Measurements from ENCODE around the gene KDM3B.
"Not testable (repeated sequence)": the region's sequence is repeated elsewhere in the genome, so short reads cannot be mapped to it uniquely, and the experiment has no call there.

KDM3B gene

DNA sequence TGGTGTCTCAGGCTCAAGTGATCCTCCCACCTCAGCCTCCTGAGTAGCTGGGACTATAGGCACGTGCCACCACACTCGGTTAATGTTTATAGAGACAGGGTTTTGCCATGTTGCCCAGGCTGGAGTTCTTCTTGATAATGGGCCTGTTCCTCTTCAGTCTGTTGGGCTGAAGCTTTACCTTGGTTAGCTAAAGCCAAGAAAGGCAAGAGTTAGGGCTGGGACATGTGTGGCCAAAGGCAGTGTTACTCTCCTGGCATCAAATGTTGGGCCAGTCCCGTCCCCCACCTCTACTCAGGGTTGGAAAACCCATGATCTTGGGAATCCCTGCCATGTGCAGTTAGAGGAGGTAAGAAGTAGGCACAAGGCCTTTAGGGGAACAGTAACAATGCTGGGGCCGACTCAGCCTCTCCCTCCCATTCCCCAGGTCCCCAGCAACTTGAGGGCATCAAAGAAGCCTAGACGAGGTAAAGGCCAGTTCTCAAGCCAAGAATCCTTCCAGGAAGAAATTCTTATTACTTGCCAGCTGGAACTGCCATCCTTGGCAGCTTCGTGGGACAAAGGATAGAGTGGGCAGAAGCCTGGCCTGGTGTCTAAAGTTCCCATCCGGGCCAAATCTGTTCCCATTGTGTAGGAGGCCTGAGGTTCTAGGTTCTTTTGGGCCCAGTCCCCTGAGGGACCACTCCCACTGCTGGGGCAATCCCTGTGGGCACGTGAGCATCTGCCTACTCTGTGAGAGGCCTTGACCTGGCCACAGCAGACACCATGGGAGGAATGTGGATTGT, 117.2 kb downstream of the KDM3B start:
- no peak for DNase-seq

DNA sequence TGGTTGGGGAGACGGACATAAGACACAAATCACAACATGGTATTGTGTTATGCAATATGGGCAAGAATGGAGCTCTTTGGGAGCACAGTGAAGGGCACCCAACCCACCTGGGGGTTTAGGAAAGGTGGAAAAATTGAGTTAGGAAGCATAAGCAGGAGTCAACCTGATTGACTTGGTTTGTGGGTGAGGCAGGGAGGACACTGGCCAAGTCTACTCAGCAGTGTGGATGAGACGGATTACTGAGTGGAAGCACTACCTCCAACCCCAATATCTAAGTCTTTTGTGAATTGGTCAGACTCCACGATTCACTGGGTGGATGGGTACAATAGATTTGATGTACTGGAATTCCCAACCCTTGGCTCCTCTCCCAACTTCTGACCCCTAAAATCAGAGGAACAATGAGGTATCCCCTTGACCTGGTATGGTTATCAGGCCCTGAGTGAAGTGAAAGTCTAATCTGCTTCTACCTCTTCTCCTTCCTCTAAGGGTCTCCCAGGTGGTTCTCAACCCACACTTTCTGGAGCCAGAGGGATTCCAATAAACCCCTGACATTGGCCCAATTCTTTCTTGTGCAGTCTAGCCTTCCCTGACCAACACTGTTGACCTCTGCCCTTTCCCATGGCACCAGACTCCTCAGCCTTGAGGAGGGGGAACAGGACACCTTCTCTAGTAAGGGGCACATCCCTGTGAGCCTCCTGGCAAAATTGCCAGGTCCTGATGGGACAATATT, 118.0 kb downstream of the KDM3B start:
- DNase-seq = no peak

DNA sequence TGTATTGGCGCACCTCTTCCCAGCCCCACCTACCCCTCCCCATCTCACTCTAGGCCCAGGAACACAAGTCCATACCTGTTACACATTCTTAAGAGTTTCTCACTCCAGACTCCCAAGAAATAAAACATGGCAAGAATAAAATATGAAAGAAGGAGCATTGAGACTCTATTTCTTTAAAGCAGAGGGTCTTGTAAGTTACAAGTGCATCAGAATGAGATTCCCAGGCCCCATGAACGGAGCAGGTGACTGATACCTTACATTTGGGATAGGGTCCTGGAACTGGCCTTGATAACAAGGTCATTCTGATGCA, 118.5 kb downstream of the KDM3B start:
- no peak for DNase-seq

DNA sequence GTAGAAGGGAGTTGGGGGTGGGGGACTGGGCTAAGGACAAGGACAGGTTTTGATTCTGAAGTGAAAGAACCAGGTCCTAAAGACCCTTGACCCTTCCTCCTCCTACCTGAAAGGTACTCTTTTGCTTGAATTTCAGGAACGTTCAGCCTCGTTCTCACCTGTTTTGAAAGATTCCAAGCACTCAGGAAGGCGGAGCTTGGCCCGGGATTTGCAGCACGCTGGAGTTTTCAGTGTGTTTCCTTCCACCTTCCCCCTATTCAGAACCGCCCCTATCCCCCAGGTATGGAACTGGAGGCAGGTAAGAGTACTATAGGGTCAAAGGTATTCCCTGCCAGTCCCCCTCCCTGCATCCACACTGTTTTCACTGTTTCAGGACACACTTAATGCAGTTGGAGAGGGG, 119.9 kb downstream of the KDM3B start:
- DNase-seq = no peak

DNA sequence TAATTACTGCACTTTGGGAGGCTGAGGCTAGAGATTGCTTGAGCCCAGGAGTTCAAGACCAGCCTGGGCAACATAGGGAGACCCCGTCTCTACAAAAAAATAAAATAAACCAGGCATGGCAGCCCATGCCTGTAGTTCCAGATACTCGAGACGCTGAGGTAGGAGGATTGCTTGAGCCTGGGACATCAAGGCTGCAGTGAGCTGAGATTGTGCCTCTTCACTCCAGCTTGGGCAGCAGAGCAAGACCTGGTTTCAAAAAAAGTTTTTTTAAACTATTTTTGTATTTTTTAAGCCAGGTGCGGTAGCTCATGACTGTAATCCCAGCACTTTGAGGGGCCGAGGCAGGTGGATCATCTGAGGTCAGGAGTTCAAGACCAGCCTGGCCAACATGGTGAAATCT, 120.7 kb downstream of the KDM3B start:
- not testable (repeated sequence) for DNase-seq

DNA sequence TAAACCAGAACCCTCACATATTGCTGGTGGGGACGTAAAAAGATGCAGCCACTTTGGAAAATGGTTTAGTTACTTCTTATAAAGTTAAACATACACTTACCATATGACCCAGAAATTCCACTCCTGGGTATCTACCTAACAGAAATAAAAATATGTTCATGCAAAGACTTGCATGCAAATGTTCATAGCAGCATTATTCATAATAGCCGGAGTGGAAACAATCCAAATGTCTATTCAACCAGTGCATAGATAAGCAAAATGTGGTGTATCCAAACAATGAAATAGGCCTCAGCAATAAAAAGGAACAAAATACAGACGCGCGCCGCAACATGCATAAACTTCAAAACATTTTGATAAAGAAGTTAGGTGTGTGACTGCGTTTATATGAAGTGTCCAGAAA, 124.4 kb downstream of the KDM3B start:
- DNase-seq = no peak

DNA sequence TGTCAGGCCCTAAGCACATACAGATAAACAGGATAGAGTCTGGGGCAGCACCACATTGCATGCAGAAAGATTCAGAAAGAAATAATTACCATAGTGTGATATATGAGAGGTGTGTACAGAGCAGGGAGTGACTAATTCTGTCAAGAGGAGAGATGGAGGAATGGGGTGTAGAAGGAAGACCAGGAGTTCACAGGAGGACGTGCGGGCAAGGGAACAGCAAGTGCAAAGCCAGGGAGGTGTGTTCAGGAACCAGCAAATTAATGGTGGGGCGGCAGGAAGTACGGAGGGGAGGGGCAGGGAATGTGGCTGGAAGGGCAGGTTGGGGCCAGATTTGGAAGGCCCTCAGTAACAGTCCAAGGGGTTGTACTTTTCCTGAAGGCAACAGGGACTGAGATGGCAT, 130.2 kb downstream of the KDM3B start:
- no peak for DNase-seq
